Upper lobe of left lung (tissue), 6 donors: ENCODE measurements around the gene TUFT1. TPM values are rescaled to one million over a fixed set of nuclear protein-coding genes. Genes with fewer than 3 reads are reported as not detected.

ENCODE experiments used
- ATAC-seq, 2 donors: fragments of 200-7000 bp; cut with Tn5 transposase; one replicate each; pipeline ENCODE4 v1.9.1; 2022; ENCODE audit warnings: mild to moderate bottlenecking in 2 of 2, moderate library complexity in 2 of 2; ENCODE audit not compliant: low FRiP score in 2 of 2
- DNase-seq, 2 donors: peaks; one replicate each; pipeline ENCODE4 v3.0.0-alpha.2; 2019 to 2020
- H3K27ac ChIP-seq, 4 donors: fragments of 200-600 bp; sonication (generic); one replicate each; pipeline ENCODE4 v1.5.1; 2016 to 2019
- H3K27me3 ChIP-seq, 4 donors: fragments of 200-600 bp; sonication (generic); one replicate each; pipeline ENCODE4 v1.5.1; 2017 to 2019
- H3K36me3 ChIP-seq, 4 donors: fragments of 200-600 bp; sonication (generic); one replicate each; pipeline ENCODE4 v1.5.1; 2016 to 2019
- H3K4me1 ChIP-seq, 4 donors: fragments of 200-600 bp; sonication (generic); one replicate each; pipeline ENCODE4 v1.5.1; 2018 to 2019
- H3K4me3 ChIP-seq, 4 donors: fragments of 200-600 bp; sonication (generic); one replicate each; pipeline ENCODE4 v1.5.1; 2017 to 2019; ENCODE audit warnings: mild to moderate bottlenecking in 2 of 4, moderate library complexity in 1 of 4
- H3K9me3 ChIP-seq, 4 donors: fragments of 200-600 bp; sonication (generic); one replicate each; pipeline ENCODE4 v1.5.1; 2018 to 2019
- EP300 ChIP-seq, 4 donors: sonication (generic); formaldehyde crosslinking; IDR thresholded peaks; one replicate each; pipeline ENCODE4 v1.5.1; 2017; ENCODE audit warnings: antibody characterized with exemption in 4 of 4, control low read depth in 2 of 4
- POLR2A ChIP-seq, 4 donors: fragments of 450-650 bp; IDR thresholded peaks; one replicate each; pipeline ENCODE4 v1.5.1; 2016 to 2017; ENCODE audit warnings: antibody characterized with exemption in 4 of 4, mild to moderate bottlenecking in 2 of 4
- POLR2AphosphoS5 ChIP-seq, 2 donors: sonication (generic); formaldehyde crosslinking; IDR thresholded peaks; one replicate each; pipeline ENCODE4 v1.5.1; 2017; ENCODE audit warnings: antibody characterized with exemption in 2 of 2
- WGBS, 2 donors: methylation state at CpG; one replicate each; pipeline ENCODE4 v1.1.5; 2017 to 2018; 5-methylcytosine and 5-hydroxymethylcytosine counted together
- total RNA-seq, 6 donors: library from RNA; depleted of rRNA in 4 of 6; stranded (reverse); fragments of >200 nt in 4 of 6; gene quantifications; one replicate each; pipeline versions ENCODE4 v1.1.0 to v1.2.1, GENCODE V29; 2016 to 2021
- TF ChIP-seq, protein P1 (sequence below), 6 experiments: fragments of 450-650 bp in 4 of 6; fragments of 200-600 bp in 2 of 6; sonication (generic) in 2 of 6; IDR thresholded peaks; one replicate each; pipeline ENCODE4 v1.5.1; 2016 to 2019; ENCODE audit warnings: antibody characterized with exemption in 6 of 6
- donor health status: DM: no; HTN: no; CAD: no; lungs with moderate emphysema.
- donor health status: DM: no; HTN: yes; CAD: no; lungs with severe emphysema.

TUFT1 gene
- total RNA-seq, 6 donors from 2014 or later = 9.9 to 18.1 (median 12.5) TPM

DNA sequence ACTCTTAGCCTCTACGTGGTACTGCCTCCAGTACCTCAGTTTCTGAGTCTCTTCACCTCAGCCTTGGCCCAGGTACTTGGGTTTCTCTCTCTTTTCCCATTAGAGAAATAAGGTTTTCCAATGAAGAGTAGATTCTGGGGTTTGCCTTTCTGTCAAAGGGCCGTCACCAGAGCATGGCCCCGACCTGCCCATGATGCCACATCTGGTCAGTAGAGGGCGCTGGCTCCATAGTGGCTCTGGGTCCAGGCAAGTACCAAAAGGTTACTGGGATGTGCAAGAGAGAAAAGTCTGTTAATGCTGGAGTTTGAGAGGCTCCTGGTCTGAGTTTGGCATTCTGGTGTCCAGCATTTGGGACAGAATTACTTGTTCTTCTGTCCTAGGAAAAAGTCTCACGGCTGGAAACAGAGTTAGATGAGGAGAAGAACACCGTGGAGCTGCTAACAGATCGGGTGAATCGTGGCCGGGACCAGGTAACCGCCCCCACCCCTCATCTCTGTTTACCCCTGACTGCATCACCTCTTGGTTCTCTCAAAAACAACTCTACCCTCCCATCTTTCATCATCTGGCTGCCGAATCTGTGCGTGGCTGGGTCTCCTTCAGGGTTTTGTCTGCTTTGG lies 5.3 kb upstream of the TUFT1 start:
- H3K9me3 ChIP-seq = no peaks in the 10 kb centered on the region
- TF ChIP-seq POLR2AphosphoS5 (IDR thresholded peaks at IDR 0.05) = no peak
- TF ChIP-seq, protein P1, sequence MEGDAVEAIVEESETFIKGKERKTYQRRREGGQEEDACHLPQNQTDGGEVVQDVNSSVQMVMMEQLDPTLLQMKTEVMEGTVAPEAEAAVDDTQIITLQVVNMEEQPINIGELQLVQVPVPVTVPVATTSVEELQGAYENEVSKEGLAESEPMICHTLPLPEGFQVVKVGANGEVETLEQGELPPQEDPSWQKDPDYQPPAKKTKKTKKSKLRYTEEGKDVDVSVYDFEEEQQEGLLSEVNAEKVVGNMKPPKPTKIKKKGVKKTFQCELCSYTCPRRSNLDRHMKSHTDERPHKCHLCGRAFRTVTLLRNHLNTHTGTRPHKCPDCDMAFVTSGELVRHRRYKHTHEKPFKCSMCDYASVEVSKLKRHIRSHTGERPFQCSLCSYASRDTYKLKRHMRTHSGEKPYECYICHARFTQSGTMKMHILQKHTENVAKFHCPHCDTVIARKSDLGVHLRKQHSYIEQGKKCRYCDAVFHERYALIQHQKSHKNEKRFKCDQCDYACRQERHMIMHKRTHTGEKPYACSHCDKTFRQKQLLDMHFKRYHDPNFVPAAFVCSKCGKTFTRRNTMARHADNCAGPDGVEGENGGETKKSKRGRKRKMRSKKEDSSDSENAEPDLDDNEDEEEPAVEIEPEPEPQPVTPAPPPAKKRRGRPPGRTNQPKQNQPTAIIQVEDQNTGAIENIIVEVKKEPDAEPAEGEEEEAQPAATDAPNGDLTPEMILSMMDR (IDR thresholded peaks at IDR 0.05) = peak; percentile 65 to 87 (median 74)
- H3K4me1 ChIP-seq = peaks cover 6 to 9% (median 7%) of the 10 kb centered on the region in 4 donors
- no peaks in the 10 kb centered on the region for H3K27me3 ChIP-seq
- DNase-seq (peak in 1 of 2 donors; percentile 87), ATAC-seq (peak; percentile 74 to 83)
- WGBS, 2 donors = 64 to 68% methylated on average over 12 of the region's 12 CpGs
- H3K36me3 ChIP-seq = peaks cover 0 to 19% (median 8%) of the 10 kb centered on the region in 4 donors
- no peak overlapping the region for H3K27ac ChIP-seq
- H3K4me3 ChIP-seq = no peak overlapping the region

DNA sequence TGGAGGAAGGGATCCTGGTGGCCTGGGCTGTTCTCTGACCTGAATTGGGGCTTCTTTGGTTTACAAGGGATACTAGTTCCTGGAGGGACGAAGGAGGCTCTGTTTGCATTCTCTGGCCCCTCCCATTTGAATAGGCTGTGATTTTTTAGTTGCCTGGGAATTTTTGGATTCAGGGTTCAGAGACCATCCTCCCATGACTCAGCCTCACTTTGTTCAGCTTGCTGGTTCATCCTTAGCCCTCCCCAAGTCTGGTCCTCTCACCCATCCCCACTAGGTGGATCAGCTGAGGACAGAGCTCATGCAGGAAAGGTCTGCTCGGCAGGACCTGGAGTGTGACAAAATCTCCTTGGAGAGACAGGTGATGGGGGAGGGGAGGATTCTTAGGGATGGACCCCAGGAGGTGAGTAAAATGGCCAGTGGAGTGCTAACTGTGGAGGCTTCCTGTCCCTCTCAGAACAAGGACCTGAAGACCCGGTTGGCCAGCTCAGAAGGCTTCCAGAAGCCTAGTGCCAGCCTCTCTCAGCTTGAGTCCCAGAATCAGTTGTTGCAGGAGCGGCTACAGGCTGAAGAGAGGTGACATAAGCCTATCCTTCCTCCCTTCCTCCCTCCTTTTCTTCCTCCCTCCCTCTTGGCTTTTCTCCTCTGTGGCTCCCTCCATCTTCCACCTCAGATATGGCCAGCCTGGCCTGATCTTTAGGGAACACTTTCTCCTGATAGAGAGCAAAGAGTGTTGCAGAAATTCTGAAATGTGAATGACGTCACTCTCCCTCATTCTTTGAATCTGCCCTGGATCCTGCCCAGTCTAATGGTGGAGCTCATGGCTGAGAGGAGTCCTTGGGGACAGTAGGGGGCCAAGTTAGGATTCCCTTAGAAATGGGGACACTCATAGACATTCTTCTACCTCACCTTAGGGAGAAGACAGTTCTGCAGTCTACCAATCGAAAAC lies 4.5 kb upstream of the TUFT1 start:
- H3K4me3 ChIP-seq = no peak overlapping the region
- no peak overlapping the region for H3K27ac ChIP-seq
- WGBS, 2 donors = 85 to 90% methylated on average over 6 of the region's 6 CpGs

DNA sequence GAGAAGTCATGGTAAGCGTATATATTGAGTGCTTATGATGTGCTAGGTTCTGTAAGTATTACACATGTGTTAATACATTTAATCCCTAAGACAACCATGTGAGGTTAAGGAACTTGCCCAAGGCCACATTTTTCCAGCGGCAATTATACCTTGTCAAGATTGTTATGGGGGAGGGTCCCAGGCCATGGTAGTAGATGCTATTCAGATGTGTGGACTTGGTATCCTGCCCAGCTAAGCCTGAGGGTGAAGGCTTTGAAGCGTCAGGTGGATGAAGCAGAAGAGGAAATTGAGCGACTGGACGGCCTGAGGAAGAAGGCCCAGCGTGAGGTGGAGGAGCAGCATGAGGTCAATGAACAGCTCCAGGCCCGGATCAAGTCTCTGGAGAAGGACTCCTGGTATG lies 3.6 kb upstream of the TUFT1 start:
- 90 to 93% methylated on average over 7 of the region's 7 CpGs for WGBS, 2 donors
- Histone ChIP-seq H3K4me1 (peaks cover 11 to 23% (median 14%) of the 10 kb centered on the region in 4 donors), H3K4me3 (no peak overlapping the region), H3K36me3 (peaks cover 0 to 11% (median 3%) of the 10 kb centered on the region in 4 donors), H3K9me3 (no peaks in the 10 kb centered on the region), H3K27me3 (no peaks in the 10 kb centered on the region), H3K27ac (no peak overlapping the region)
- TF ChIP-seq, protein P1 (IDR thresholded peaks at IDR 0.05) = no peak
- TF ChIP-seq POLR2A (IDR thresholded peaks at IDR 0.05) (no peak), POLR2AphosphoS5 (IDR thresholded peaks at IDR 0.05) (no peak), EP300 (IDR thresholded peaks at IDR 0.05) (no peak)
- DNase-seq (no peak), ATAC-seq (no peak)

More for the DNA sequence above, 4.5 kb upstream of the TUFT1 start:
- Histone ChIP-seq H3K4me1 (peaks cover 7 to 14% (median 10%) of the 10 kb centered on the region in 4 donors), H3K9me3 (no peaks in the 10 kb centered on the region), H3K27me3 (no peaks in the 10 kb centered on the region), H3K36me3 (peaks cover 0 to 11% (median 4%) of the 10 kb centered on the region in 4 donors)
- ATAC-seq = no peak
- TF ChIP-seq EP300 (IDR thresholded peaks at IDR 0.05) (no peak), POLR2A (IDR thresholded peaks at IDR 0.05) (no peak), POLR2AphosphoS5 (IDR thresholded peaks at IDR 0.05) (no peak)
- TF ChIP-seq, protein P1 (IDR thresholded peaks at IDR 0.05) = no peak
- DNase-seq = no peak

DNA sequence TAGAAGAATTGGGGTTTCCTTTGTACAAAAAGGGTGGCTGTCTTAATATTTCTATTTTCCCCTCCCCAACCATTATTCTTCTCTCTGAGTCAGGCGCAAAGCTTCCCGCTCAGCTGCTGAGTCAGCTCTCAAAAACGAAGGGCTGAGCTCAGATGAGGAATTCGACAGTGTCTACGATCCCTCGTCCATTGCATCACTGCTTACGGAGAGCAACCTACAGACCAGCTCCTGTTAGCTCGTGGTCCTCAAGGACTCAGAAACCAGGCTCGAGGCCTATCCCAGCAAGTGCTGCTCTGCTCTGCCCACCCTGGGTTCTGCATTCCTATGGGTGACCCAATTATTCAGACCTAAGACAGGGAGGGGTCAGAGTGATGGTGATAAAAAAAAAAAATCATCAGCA lies 3.0 kb upstream of the TUFT1 start:
- no peak overlapping the region for H3K27ac ChIP-seq
- 78 to 80% methylated on average over 9 of the region's 9 CpGs for WGBS, 2 donors
- H3K9me3 ChIP-seq = no peaks in the 10 kb centered on the region
- DNase-seq = no peak
- ATAC-seq = peak in 1 of 2 donors; percentile 50
- peaks cover 11 to 29% (median 19%) of the 10 kb centered on the region in 4 donors for H3K4me1 ChIP-seq
- no peaks in the 10 kb centered on the region for H3K27me3 ChIP-seq
- no peak for TF ChIP-seq EP300 (IDR thresholded peaks at IDR 0.05)
- no peak for TF ChIP-seq POLR2AphosphoS5 (IDR thresholded peaks at IDR 0.05)
- TF ChIP-seq, protein P1 (IDR thresholded peaks at IDR 0.05) = no peak
- TF ChIP-seq POLR2A (IDR thresholded peaks at IDR 0.05) = no peak
- H3K4me3 ChIP-seq = no peak overlapping the region
- peaks cover 0 to 5% (median 2%) of the 10 kb centered on the region in 4 donors for H3K36me3 ChIP-seq
